Fibroblast of lung (primary cell): ENCODE data around the gene RCBTB2. TPM values are rescaled to one million over a fixed set of nuclear protein-coding genes. Genes with fewer than 3 reads are reported as not detected.

Source experiments
- DNase-seq, 2 donors: peaks; one replicate each; pipeline versions ENCODE4 v3.0.0 to v3.0.0-alpha.2; 2010; ENCODE audit warnings: low read depth in 2 of 2
- H2AFZ ChIP-seq: 2 replicates; pipeline ENCODE4 v1.5.1; 2012; ENCODE audit warnings: low read length, control low read depth, inconsistent platforms
- H3K27ac ChIP-seq: 2 replicates; pipeline ENCODE4 v1.5.1; 2011; ENCODE audit warnings: low read length, control low read depth; ENCODE audit not compliant: insufficient read depth
- H3K27me3 ChIP-seq: 2 replicates; pipeline ENCODE4 v1.5.1; 2011; ENCODE audit warnings: mild to moderate bottlenecking, low read length; ENCODE audit not compliant: control insufficient read depth, insufficient read depth
- H3K36me3 ChIP-seq: 2 replicates; pipeline ENCODE4 v1.5.1; 2011; ENCODE audit warnings: low read length; ENCODE audit not compliant: control insufficient read depth, insufficient read depth
- H3K4me1 ChIP-seq: 2 replicates; pipeline ENCODE4 v1.5.1; 2011; ENCODE audit warnings: low read length; ENCODE audit not compliant: control insufficient read depth, insufficient read depth; ENCODE audit errors: extremely low read depth
- H3K4me2 ChIP-seq: 2 replicates; pipeline ENCODE4 v1.5.1; 2011; ENCODE audit warnings: low read length, control low read depth; ENCODE audit not compliant: insufficient read depth; ENCODE audit errors: extremely low read depth
- H3K4me3 ChIP-seq, 4 experiments: fragments of 200-600 bp in 1 of 4; sonication (generic) in 1 of 4; replicated peaks in 1 of 4; 2 replicates each; pipeline ENCODE4 v1.5.1; 2011 to 2016; ENCODE audit warnings: low read length in 4 of 4, low read depth in 3 of 4, mild to moderate bottlenecking in 3 of 4, control low read depth in 2 of 4, inconsistent platforms in 1 of 4, mixed read lengths in 1 of 4; ENCODE audit not compliant: insufficient read depth in 1 of 4; ENCODE audit errors: control extremely low read depth in 1 of 4
- H3K79me2 ChIP-seq: 2 replicates; pipeline ENCODE4 v1.5.1; 2012; ENCODE audit warnings: mild to moderate bottlenecking, low read length, inconsistent platforms; ENCODE audit not compliant: control insufficient read depth, insufficient read depth
- H3K9ac ChIP-seq: 2 replicates; pipeline ENCODE4 v1.5.1; 2011; ENCODE audit warnings: mild to moderate bottlenecking, low read length, control low read depth; ENCODE audit not compliant: insufficient read depth
- H3K9me3 ChIP-seq: 2 replicates; pipeline ENCODE4 v1.5.1; 2012; ENCODE audit warnings: low read depth, low read length; ENCODE audit not compliant: control insufficient read depth, insufficient read depth
- H4K20me1 ChIP-seq: 2 replicates; pipeline ENCODE4 v1.5.1; 2011; ENCODE audit warnings: low read length; ENCODE audit not compliant: control insufficient read depth, insufficient read depth; ENCODE audit errors: extremely low read depth
- EZH2 ChIP-seq: IDR thresholded peaks from 2 replicates; pipeline ENCODE4 v1.5.1; 2012; ENCODE audit warnings: low read length, control low read depth, mild to moderate bottlenecking; ENCODE audit errors: missing control alignments
- polyA plus RNA-seq, 2 donors: library from polyadenylated mRNA; depleted of rRNA in 1 of 2; stranded (reverse) in 1 of 2; unstranded in 1 of 2; fragments of >200 nt; gene quantifications; 2 replicates each; pipeline ENCODE4 v1.2.1, GENCODE V29; 2011 to 2012; ENCODE audit warnings: missing spikeins in 1 of 2
- total RNA-seq: library from RNA; depleted of rRNA; stranded (reverse); fragments of >200 nt; gene quantifications from 2 replicates; pipeline ENCODE4 v1.2.1, GENCODE V29; 2014
- TF ChIP-seq, protein P1 (sequence below), 2 donors: IDR thresholded peaks in 1 of 2; conservative IDR thresholded peaks in 1 of 2; 1 replicate in 1 of 2; 2 replicates in 1 of 2; pipeline ENCODE4 v1.5.1; 2011 to 2012; ENCODE audit warnings: low read length in 2 of 2, control low read depth in 1 of 2, inconsistent platforms in 1 of 2, low read depth in 1 of 2, mild to moderate bottlenecking in 1 of 2

RCBTB2 gene
- total and polyA plus RNA-seq, 2 donors (not counting 1 experiment from before 2014, with no cell fraction given): 8.4 to 9.6 TPM

DNA sequence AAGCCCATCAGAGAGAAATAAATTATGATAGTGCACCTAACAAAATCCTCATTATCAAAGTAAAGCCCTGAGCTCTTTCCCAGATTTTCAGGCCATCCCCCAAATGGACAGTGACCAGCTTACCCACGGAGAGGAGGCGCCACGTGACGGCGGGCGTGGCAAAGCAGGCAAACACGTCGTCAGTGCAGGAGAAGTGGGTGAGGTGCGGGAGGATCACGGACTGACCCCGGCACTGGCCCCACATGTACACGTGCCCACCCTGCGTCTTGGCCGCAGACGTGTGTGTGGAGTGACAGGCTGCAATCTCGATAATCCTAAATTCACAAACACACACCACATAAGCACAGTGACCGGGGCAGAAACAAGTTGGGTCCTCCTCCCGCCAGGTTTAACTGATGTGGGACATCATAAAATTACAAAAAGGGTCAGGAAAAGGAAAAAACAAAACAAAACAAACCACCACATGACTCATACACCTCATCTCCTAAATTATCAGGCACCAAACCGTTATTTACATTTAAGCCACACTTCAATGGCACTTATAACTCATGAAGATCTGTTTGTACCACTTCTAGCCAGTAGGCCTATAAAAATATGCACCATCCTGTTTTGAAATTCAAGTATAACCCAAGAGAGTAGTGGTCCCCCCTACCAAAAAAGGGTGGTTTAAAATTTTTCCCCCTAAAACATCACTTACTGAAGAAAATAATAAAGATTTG, 30.1 kb downstream of the RCBTB2 start:
- Histone ChIP-seq H3K27ac (no peak overlapping the region), H3K79me2 (no peaks in the 10 kb centered on the region), H3K4me3 (no peak overlapping the region)

DNA sequence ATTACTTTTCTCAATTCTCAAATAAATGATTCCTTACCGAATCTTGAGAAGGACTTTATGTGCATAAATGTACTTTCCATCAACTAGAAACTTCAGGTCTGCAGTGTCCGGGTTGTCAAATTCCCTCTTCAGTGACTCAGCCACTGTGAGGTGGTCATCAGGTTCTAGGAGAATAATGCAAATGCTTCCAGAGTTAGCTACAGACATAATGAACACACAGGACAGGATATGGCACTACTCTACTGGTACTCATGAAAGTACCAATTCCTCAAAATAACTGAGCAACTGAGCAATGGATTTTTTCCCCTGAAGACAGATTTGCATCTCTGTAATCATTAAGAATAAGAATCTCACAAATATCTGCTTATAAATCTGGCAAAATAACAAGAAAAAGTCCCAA, 31.2 kb downstream of the RCBTB2 start:
- TF ChIP-seq, protein P1, sequence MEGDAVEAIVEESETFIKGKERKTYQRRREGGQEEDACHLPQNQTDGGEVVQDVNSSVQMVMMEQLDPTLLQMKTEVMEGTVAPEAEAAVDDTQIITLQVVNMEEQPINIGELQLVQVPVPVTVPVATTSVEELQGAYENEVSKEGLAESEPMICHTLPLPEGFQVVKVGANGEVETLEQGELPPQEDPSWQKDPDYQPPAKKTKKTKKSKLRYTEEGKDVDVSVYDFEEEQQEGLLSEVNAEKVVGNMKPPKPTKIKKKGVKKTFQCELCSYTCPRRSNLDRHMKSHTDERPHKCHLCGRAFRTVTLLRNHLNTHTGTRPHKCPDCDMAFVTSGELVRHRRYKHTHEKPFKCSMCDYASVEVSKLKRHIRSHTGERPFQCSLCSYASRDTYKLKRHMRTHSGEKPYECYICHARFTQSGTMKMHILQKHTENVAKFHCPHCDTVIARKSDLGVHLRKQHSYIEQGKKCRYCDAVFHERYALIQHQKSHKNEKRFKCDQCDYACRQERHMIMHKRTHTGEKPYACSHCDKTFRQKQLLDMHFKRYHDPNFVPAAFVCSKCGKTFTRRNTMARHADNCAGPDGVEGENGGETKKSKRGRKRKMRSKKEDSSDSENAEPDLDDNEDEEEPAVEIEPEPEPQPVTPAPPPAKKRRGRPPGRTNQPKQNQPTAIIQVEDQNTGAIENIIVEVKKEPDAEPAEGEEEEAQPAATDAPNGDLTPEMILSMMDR (conservative IDR thresholded peaks at IDR 0.05 in 1 of 2, IDR thresholded peaks at IDR 0.05 in 1 of 2; ENCODE audit: low read depth in 1 of 2, low read length in 2 of 2): no peak
- TF ChIP-seq EZH2: no peak
- no peak overlapping the region for H3K27ac ChIP-seq
- H3K36me3 ChIP-seq: peaks cover 1% of the 10 kb centered on the region
- no peak overlapping the region for H3K4me3 ChIP-seq
- peaks cover 7% of the 10 kb centered on the region for H3K4me1 ChIP-seq
- no peaks in the 10 kb centered on the region for H3K79me2 ChIP-seq
- no peaks in the 10 kb centered on the region for H3K27me3 ChIP-seq
- no peaks in the 10 kb centered on the region for H4K20me1 ChIP-seq
- no peak overlapping the region for H3K9ac ChIP-seq
- no peaks in the 10 kb centered on the region for H3K9me3 ChIP-seq
- no peak overlapping the region for H3K4me2 ChIP-seq
- peak in 1 of 2 donors; percentile 29 for DNase-seq
- no peak overlapping the region for H2AFZ ChIP-seq

More for the DNA sequence above, 30.1 kb downstream of the RCBTB2 start:
- H2AFZ ChIP-seq: no peak overlapping the region
- no peaks in the 10 kb centered on the region for H4K20me1 ChIP-seq
- H3K36me3 ChIP-seq: peaks cover 1% of the 10 kb centered on the region
- TF ChIP-seq, protein P1 (conservative IDR thresholded peaks at IDR 0.05 in 1 of 2, IDR thresholded peaks at IDR 0.05 in 1 of 2; ENCODE audit: low read depth in 1 of 2, low read length in 2 of 2): no peak
- TF ChIP-seq EZH2: no peak
- H3K4me1 ChIP-seq: peaks cover 7% of the 10 kb centered on the region
- H3K9me3 ChIP-seq: no peaks in the 10 kb centered on the region
- H3K4me2 ChIP-seq: no peak overlapping the region
- no peaks in the 10 kb centered on the region for H3K27me3 ChIP-seq
- no peak for DNase-seq
- no peak overlapping the region for H3K9ac ChIP-seq

DNA sequence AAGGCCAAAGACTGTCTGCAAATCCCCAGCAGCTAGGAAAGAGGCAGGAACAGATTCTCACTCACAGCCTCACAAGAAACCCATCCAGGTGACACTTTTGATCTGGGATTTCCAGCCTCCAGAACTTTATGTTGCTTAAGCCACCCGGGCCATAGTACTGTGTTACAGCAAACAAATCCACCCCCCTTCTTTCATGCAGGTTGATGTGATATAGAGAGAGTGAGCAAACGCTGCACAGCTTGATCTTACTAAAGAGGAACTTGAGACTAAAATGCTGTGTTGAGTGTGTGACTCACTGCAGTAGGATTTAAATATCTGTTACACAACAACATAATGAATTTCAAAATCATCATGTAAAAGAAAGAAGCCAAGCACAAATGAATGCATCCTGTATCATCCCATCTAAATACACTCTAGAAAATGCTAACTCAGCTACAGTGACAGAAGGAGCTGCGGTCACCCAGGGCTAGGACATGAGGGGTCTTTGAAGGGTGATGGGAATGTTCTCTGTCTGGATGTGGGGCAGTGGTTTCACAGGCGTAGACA, 32.2 kb downstream of the RCBTB2 start:
- DNase-seq: peak; percentile 88 to 94
- H3K79me2 ChIP-seq: no peaks in the 10 kb centered on the region
- H3K4me1 ChIP-seq: peaks cover 7% of the 10 kb centered on the region
- peak overlapping the region; percentile 22 for H3K27ac ChIP-seq
- H3K9me3 ChIP-seq: no peaks in the 10 kb centered on the region
- peaks cover 1% of the 10 kb centered on the region for H3K36me3 ChIP-seq
- TF ChIP-seq, protein P1 (conservative IDR thresholded peaks at IDR 0.05 in 1 of 2, IDR thresholded peaks at IDR 0.05 in 1 of 2; ENCODE audit: low read depth in 1 of 2, low read length in 2 of 2): no peak
- no peak for TF ChIP-seq EZH2
- no peaks in the 10 kb centered on the region for H4K20me1 ChIP-seq
- no peak overlapping the region for H3K9ac ChIP-seq
- no peak overlapping the region for H3K4me2 ChIP-seq
- H2AFZ ChIP-seq: peak overlapping the region; percentile 44
- no peak overlapping the region for H3K4me3 ChIP-seq
- no peaks in the 10 kb centered on the region for H3K27me3 ChIP-seq
